ENCODE results near the gene IFNK.
"Not testable (repeated sequence)": the region's sequence is repeated elsewhere in the genome, so short reads cannot be mapped to it uniquely, and the experiment has no call there.

Gene IFNK

GRCh38 chr9:27524236-27524635, at the start of gene IFNK:
TSS of gene IFNK (plus strand) at chr9:27524290. CDS start at chr9:27524337, 47 bp downstream.
- DNase-seq (ENCODE audit: low read depth), result no peak

- no peak for DNase-seq (ENCODE audit: low read depth)
Measured at GRCh38 chr9:27474305-27474704, 49.8 kb upstream of the IFNK start.

- no peak for DNase-seq (ENCODE audit: low read depth)
Measured at GRCh38 chr9:27475057-27475595, 49.0 kb upstream of the IFNK start.

GRCh38 chr9:27476870-27477515, 47.1 kb upstream of the IFNK start:
- DNase-seq (ENCODE audit: low read depth), result no peak

GRCh38 chr9:27478322-27478721, 45.8 kb upstream of the IFNK start:
- no peak for DNase-seq (ENCODE audit: low read depth)

- no peak for DNase-seq (ENCODE audit: low read depth)
Measured at GRCh38 chr9:27482709-27483108, 41.4 kb upstream of the IFNK start.

GRCh38 chr9:27483576-27483975, 40.5 kb upstream of the IFNK start:
- no peak for DNase-seq (ENCODE audit: low read depth)

GRCh38 chr9:27485158-27485557, 38.9 kb upstream of the IFNK start:
- DNase-seq (ENCODE audit: low read depth), result no peak

GRCh38 chr9:27487128-27487640, 36.9 kb upstream of the IFNK start:
- no peak for DNase-seq (ENCODE audit: low read depth)

- no peak for DNase-seq (ENCODE audit: low read depth)
Measured at GRCh38 chr9:27487927-27488326, 36.2 kb upstream of the IFNK start.

GRCh38 chr9:27489087-27489876, 34.8 kb upstream of the IFNK start:
- DNase-seq (ENCODE audit: low read depth), result no peak

- DNase-seq (ENCODE audit: low read depth), result no peak
Measured at GRCh38 chr9:27491154-27491553, 32.9 kb upstream of the IFNK start.

GRCh38 chr9:27495480-27496134, 28.5 kb upstream of the IFNK start:
- no peak for DNase-seq (ENCODE audit: low read depth)

GRCh38 chr9:27496135-27496504, 28.0 kb upstream of the IFNK start:
- no peak for DNase-seq (ENCODE audit: low read depth)

GRCh38 chr9:27497883-27498417, 26.1 kb upstream of the IFNK start:
- DNase-seq (ENCODE audit: low read depth), result no peak

- no peak for DNase-seq (ENCODE audit: low read depth)
Measured at GRCh38 chr9:27499451-27499850, 24.6 kb upstream of the IFNK start.

GRCh38 chr9:27500902-27501301, 23.2 kb upstream of the IFNK start:
- not testable (repeated sequence) for DNase-seq (ENCODE audit: low read depth)

GRCh38 chr9:27503623-27504022, 20.5 kb upstream of the IFNK start:
- no peak for DNase-seq (ENCODE audit: low read depth)

GRCh38 chr9:27504259-27504658, 19.8 kb upstream of the IFNK start:
- DNase-seq (ENCODE audit: low read depth), result no peak

GRCh38 chr9:27505744-27506161, 18.3 kb upstream of the IFNK start:
- no peak for DNase-seq (ENCODE audit: low read depth)

GRCh38 chr9:27506981-27507380, 17.1 kb upstream of the IFNK start:
- no peak for DNase-seq (ENCODE audit: low read depth)

- DNase-seq (ENCODE audit: low read depth), result no peak
Measured at GRCh38 chr9:27510780-27511179, 13.3 kb upstream of the IFNK start.

All from GM04504 (cell line).